ENCODE results near the gene NLRP3. TPM values are rescaled to one million over a fixed set of nuclear protein-coding genes. Genes with fewer than 3 reads are reported as not detected.
A peak's percentile ranks its signal among the peaks of the same experiment; 100 is the strongest.

The NLRP3 gene
- total and polyA plus RNA-seq, 9 of the 15 experiments (the other 6 are each of a cell fraction or from before 2014, with no cell fraction given), result not detected

- peak; percentile 85 for TF ChIP-seq DEAF1 (CRISPR knock-in tag; IDR thresholded peaks at IDR 0.05)
- TF ChIP-seq TCF3 (CRISPR knock-in tag; IDR thresholded peaks at IDR 0.05), result no peak
- TF ChIP-seq RAD21 (CRISPR knock-in tag; conservative IDR thresholded peaks at IDR 0.05 in 1 of 2, IDR thresholded peaks at IDR 0.05 in 1 of 2), result peak; percentile 88 to 89
- TF ChIP-seq ZNF384 (IDR thresholded peaks at IDR 0.05; ENCODE audit: low read depth, low read length), result no peak
- no peak for TF ChIP-seq KAT8 (IDR thresholded peaks at IDR 0.05; ENCODE audit: low read depth)
- TF ChIP-seq ID3 (CRISPR knock-in tag; IDR thresholded peaks at IDR 0.05), result no peak
- no peak for TF ChIP-seq ID3 (tag; IDR thresholded peaks at IDR 0.05)
- TF ChIP-seq CUX1 (CRISPR knock-in tag; IDR thresholded peaks at IDR 0.05), result no peak
- TF ChIP-seq ZNF140 (CRISPR knock-in tag; IDR thresholded peaks at IDR 0.05), result no peak
- TF ChIP-seq SMC3 (conservative IDR thresholded peaks at IDR 0.05; ENCODE audit: insufficient read depth, low read depth, low read length), result peak; percentile 69; the same call in 1 of the 2 replicates
- no peak for TF ChIP-seq BRF1 (IDR thresholded peaks at IDR 0.05; ENCODE audit: borderline replicate concordance, extremely low read depth, insufficient read length)
- no peak for TF ChIP-seq POLR2AphosphoS2 (IDR thresholded peaks at IDR 0.05; ENCODE audit: low read length)
- no peak for TF ChIP-seq KDM2B (CRISPR knock-in tag; IDR thresholded peaks at IDR 0.05)
- TF ChIP-seq NRF1 (conservative IDR thresholded peaks at IDR 0.05 in 1 of 2, IDR thresholded peaks at IDR 0.05 in 1 of 2), result no peak
- no peak for TF ChIP-seq ARID3A (IDR thresholded peaks at IDR 0.05; ENCODE audit: borderline replicate concordance, low read depth, low read length)
- no peak for TF ChIP-seq CSDE1 (IDR thresholded peaks at IDR 0.05)
- no peak for TF ChIP-seq ATF3 (IDR thresholded peaks at IDR 0.05)
- no peak for TF ChIP-seq ATF3 (CRISPR knock-in tag; conservative IDR thresholded peaks at IDR 0.05)
Measured at GRCh38 chr1:247487057-247487456, 71.1 kb downstream of the NLRP3 start (continued).

All from K562 (cell line).